HG03196 (cell line): ENCODE results near the gene TGM4.
A peak's percentile ranks its signal among the peaks of the same experiment; 100 is the strongest.
"Not testable (repeated sequence)": the region's sequence is repeated elsewhere in the genome, so short reads cannot be mapped to it uniquely, and the experiment has no call there.

ENCODE experiments used
- ATAC-seq: cut with Tn5 transposase; IDR thresholded peaks from one replicate; pipeline ENCODE4 v1.9.1; 2021; ENCODE audit not compliant: unreplicated experiment

TGM4 gene

DNA sequence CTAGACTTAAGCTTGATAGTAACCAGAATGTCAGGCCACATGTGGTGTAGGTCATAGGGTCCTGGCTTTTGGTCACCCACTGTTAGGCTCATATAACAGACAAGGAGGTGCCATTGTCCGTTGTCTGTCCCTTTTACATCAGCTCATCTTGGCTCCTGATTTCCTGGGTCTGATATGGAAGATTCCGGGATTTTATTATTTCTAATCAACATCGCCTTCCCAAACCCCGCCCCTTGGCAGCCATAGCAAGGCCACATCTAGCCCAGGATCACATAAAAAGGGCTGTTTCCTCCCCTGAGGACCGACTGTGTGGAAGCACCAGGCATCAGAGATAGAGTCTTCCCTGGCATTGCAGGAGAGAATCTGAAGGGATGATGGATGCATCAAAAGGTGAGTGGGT, at the start of gene TGM4:
TGM4 (plus strand) TSS at position 301 of the 400 bp plus-strand sequence; CDS start at position 372, 71 bp downstream.
- ATAC-seq = no peak

DNA sequence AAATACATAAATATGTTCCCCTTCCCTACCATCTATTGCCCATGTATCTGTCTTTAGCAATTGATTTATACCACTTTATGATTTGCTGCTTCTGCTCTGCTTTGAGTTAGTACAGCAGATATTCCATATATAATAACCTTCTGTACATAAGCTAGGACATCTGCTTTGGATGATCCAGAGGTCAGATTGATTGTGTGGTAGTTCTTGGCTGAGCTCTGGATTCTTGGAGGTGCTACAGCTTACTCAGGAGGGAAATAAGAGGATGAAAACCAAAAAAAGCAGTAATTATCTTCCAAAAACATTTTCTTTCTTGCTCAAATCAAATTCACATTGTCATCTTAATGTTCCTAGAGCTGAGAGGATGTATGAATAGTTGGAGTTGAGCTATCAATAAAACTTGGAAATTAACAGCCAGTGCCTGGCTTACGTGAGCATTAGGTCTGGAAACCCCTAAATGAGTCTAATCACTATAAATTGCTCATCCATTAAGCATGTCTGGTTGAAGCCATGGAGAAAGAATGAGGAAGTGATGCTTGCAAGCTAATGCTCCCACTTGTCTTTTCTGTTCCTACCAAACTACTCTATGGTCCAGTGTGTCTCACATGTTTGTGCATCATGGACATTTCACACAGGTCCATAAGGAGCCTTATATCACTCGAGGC, 49.0 kb upstream of the TGM4 start:
- ATAC-seq = no peak

DNA sequence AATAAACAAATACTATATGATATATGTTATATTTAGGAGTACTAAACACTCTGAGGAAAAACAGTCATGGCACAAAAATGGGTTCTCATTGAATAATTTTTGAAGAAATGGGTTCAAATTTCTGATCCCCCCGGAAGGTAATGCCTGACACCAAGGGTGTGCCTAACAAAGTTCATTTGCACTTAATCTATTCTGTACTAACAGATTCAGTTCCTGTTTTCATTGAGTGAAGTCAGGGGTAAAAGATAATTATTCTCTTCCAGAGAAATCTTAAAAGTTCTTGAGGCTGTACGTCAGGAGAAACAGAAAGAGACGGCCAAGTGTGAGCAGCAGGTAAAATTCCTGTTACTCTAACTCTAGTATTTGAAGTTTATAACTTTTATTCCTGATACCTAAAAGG, 47.2 kb upstream of the TGM4 start:
- ATAC-seq = no peak

DNA sequence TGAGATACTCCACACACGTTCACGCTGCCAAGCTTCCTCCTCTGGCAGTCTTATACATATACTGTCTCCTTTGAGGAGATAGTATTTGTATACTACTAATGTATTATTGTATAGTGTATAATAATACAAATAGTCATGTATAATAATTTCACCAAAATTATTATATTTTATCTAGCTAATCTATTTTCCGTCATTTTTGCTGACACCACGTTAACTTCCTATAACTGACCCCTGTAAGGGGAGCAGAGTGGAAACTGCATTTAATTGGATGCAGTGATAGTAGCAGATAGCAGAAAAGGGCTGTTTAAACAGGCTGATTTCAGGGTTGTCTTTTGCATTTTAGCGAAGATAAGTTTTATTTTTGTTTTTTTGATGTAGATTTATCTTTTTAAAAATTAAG, 43.2 kb upstream of the TGM4 start:
- ATAC-seq = no peak

DNA sequence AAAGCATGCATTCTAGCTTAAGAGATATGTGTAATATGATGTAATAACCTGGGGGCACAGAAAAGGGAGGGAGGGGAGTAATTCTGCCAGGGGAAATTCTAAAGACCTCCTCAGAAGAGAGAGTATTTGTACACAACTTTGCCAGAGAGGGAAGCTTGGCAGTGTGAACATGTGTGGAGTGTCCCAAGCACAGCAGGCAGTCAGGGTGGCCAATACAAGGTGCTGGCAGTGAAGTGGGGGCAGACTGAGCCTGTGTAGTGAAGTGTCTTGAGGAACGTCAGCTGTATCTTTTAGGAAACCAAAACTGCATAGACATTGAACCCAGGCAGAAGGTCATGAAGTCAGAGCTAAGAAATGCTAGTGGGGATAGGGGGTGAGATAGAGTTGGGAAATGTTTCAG, 42.4 kb upstream of the TGM4 start:
- no peak for ATAC-seq

DNA sequence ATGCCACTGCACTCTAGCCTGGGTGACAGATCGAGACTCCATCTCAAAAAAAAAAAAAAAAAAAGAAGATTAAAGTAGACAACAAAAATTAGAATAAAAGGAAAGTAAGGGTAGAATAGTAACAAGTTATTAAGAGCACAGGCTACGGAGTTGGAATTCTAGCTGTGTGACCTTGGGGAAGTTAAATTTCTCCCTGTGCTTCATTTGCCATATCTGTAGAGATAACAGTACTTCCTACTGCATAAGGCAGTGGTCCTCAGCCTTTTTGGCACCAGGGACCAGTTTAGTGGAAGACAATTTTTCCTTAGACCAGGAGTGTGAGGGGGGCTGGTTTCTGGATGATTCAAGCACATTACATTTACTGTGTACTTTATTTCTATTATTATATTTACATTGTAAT, 41.4 kb upstream of the TGM4 start:
- no peak for ATAC-seq

DNA sequence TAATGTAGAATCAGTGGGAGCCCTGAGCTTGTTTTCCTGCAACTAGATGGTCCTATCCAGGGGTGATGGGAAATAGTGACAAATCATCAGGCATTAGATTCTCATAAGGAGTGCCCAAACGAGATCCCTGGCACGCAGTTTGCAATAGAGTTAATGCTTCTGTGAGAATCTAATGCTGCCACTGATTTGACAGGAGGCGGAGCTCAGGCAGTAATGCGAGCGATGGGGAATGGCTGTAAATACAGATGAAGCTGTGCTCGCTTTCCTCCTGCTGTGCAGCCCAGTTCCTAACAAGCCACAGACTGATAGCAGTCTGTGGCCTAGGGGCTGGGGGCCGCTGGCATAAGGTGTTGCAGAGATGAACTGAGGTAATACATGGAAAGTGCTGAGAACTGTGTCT, 41.0 kb upstream of the TGM4 start:
- ATAC-seq = no peak

DNA sequence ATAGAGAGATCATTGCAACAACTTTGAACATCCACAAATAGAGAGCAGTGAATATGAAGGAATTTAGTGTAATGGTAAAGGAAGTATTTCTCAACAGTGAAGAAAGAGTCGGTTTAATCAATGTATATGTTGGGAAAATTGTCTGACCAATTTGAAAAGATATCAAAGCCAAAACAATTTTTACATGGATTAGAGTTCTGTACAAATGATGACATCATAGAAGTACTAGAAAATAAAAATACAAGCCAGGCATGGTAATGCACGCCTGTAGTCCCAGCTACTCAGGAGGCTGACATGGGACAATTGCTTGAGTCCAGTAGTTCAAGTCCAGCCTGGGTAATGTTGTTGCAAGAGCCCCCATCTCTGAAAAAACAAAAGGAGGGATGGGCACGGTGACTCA, 38.7 kb upstream of the TGM4 start:
- ATAC-seq = no peak

DNA sequence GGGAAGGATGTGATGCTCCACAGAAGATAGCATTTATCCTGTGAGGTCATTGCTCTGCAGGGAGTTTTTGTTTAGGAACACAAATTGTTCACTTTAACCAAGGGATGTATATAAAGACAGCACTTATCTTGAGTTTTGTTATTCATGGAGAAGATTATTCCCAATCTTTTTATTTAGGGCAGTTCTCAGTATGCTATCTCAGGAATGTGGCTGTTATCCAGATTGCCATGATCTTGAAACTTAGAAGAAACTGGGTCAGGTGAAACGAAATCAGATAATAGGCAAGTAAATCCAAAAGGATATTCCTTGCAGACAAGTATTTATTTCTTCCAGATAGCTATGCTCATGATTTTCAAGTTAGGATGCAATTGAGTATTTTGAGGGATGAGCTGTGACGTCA, 32.0 kb upstream of the TGM4 start:
- ATAC-seq = no peak

DNA sequence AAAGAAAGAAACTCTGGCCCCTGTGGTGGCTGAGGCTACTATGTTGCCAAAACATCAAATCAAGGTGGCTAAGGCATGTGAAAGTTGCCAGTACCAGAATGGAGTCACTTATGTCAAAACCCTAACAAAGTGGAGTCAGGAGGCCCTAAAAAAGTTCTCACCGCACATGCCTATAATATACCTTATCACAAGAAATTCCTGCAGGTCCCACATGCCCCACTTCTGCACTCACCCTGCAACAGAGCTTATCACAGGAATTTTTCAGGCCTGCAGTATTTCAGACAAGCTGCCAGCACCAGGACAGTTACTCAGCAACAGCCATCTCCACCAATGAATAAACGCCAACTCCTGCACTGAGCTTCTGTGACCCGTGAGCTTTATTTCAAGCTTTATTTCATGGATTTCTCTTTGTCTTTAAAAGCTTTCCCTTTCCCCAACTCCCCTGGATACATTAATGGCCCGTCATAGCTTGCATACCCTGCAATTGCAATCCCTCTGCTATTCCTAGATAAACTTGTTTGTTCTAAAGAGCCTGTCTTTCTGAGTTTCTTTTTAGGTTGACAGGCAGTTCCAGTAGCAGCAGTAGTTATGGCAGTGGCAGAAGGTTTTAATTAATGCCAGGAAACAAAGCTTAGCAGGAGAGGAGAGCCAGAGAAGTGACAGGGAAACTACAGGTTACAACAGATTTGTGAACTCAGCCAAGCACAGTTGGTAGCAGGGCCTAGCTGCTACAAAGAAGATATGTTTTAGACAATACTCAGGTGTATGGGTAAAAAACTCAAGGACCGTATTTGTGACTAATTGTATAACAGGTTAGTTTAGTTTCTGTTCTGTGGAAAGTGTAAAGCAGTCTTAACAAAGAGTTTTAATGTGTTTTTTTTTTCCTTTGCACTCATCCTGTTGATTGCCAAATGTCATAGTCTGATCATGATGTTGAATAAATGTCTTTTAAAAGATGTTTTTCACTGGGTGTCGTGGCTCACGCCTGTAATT, 28.6 kb upstream of the TGM4 start:
- ATAC-seq = no peak

DNA sequence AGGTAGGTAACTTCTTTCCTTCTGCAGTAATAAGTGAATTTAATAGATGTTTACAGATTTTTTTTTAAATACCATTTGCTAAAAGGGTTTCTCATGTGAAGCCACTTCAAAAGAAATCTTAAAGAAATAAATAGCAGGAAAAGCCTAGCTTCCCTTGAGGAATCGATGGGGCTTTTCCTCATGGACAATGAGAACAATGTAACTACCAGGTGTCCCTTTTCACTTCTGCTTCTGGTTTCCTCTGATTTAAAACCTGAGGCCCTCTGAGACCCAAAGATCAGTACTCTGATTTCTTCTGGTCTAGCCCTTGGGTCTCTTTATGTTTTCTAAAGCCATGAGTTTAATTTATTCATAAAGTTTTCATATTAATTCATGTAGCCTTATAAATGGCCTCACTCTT, 25.8 kb upstream of the TGM4 start:
- ATAC-seq = no peak

DNA sequence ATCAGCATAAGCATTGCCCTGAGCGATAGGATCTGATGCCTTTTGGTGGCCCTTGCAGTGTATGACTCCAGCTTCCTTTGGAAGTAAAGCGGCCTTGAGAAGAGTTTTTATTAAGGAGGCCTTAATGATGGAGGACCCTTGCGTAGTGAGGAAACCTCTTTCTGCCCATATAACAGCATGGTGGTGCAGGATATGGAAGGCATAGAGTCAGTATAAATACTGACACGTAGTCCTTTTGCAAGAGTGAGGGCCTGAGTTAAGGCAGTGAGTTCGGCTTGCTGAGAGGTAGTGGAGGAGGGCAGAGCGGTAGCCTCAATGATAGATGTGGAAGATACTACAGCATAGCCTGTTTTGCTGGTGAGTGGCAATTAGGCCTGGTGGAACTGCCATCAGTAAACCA, 17.7 kb upstream of the TGM4 start:
- ATAC-seq = not testable (repeated sequence)

DNA sequence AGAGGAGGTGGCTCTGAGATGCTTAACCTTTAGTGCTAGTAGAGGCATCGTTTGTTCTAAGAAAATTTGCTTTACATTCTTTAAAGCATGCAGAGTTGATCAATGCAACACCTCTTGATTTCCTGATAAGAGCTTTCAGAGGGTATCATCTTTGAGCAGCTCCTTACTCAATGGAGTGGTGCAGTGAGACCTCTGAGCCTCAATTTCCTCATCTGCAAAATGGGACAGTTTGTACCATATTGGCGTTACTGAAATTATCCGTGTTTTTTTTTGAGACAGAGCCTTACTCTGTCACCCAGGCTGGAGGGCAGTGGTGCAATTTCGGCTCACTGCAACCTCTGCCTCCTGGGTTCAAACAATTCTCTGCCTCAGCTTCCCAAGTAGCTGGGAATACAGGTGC, 14.3 kb upstream of the TGM4 start:
- no peak for ATAC-seq

DNA sequence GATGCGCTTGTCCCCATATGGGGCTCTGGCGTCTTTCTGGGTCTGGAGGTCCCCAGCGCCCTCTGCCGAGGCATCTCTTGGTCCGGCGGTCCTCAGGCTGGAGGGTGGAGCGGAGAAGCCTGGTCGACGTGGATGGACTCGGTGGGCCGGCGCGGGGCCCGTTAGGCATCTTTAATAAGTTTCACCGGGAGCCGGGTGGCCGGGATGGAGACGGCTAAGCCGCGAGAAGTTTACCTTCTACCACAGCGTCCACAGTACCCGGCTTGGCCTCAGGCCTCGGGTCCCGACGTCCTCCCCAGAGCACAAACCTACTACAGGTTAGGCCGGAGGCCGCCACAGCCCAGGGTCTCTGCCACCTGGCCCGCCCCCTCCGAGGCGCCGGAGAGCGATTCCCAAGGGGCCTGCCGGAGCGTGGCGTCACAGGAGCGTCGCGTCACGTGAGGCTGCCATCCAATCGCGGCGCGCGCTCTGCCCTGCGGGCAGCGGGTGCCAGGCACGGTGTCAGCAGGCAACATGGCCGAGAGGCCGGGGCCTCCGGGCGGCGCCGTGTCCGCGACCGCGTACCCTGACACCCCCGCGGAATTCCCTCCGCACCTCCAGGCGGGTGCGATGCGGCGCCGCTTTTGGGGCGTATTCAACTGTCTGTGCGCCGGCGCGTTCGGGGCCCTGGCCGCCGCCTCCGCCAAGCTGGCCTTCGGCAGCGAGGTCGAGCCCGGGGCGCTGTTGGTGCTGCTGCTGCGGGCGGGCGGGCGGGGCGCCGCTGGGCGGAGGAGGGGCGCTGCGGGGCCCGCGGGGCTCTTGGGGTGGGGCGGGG, 12.8 kb upstream of the TGM4 start, which contains the start of gene TMEM42:
TMEM42 (plus strand) TSS at position 501 of the 814 bp plus-strand sequence; CDS start at position 514, 13 bp downstream.
- peak; percentile 93 for ATAC-seq

DNA sequence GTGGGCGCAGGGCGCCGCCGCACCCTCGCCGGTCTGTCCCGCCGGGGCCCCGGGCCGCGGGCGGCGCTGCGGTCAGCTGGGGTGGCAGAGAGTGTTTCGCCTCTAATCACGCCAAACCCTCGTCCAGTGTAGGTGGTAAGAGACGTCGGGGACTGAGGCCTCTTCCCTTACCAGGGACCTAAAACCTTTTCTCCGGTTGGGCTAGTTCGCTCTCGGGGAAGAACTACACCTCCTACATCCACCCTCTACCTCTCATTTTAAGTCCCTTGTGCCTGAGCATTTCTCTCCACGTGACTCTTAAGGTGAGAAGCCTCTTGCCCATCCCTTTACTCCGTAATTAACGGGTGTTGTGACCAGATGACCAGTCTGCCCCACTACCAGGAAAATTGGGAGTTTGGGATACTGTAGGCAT, 12.2 kb upstream of the TGM4 start:
- peak; percentile 35 for ATAC-seq

DNA sequence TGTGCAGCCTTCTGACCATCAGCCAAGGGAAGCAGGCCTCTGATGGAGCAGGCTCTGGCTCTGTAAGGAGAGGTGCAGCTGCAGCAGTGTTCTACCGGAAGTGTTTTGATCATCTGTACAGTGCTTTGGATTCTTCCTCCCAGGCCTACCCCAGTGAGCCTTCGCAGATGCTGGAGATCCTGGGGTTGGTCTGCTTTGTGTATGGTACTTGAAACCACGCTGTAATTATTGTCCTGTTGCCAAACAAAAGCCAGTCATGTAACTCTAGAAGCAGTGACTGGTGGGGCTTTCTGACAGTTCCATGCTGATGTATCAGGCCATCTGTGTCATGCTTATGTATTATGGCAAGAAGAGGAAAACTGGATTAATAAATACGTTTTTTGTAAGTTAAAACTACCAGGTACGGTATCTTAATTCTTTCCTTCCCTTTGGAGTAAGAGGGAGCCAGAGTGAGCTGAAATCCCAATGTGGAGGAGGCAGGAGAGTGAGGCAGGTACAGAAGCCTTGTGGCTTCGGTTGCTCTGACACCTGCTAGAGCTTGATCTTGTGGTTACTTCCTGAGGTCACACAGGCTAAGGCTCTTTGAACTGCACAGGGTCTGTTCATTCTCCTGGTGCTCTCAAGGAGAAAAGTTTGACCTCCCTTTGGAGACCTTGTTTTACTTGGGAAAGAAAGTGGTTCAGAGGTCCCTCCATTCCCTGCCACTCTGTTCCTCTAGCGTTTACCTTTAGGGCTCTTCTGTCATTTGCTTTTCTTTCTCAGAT, 9.0 kb upstream of the TGM4 start:
- no peak for ATAC-seq

DNA sequence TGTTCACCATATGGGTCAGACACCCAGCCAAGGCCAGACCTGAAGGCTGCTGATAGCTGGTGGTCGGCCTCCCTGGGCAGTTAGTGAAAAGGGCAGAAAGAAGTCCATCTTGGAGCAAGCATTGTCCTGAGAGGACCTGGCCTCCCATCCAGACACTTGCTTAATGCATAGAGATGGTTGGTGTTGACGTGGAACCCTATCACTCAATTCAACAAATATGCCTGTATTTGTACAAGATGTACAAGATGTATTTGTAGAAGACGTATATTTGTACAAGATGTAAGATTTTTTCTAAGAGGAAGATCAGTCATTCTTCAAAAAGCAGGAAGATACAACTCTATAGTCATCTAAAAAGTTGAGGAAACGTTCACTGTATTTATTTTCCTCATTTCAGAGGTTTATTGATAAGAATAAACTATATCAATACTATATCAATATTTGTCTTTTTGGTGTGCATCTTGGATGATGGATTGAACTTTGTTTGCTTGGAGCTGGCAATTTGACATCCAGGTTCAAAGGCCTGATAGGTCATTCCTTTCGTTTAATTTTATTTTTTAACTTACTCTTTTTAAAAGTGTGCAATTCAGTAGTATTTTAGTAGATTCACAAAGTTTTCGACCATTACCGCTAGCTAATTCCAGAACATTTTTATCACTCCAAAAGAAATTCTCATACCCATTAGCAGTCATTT, 6.8 kb upstream of the TGM4 start:
- no peak for ATAC-seq

DNA sequence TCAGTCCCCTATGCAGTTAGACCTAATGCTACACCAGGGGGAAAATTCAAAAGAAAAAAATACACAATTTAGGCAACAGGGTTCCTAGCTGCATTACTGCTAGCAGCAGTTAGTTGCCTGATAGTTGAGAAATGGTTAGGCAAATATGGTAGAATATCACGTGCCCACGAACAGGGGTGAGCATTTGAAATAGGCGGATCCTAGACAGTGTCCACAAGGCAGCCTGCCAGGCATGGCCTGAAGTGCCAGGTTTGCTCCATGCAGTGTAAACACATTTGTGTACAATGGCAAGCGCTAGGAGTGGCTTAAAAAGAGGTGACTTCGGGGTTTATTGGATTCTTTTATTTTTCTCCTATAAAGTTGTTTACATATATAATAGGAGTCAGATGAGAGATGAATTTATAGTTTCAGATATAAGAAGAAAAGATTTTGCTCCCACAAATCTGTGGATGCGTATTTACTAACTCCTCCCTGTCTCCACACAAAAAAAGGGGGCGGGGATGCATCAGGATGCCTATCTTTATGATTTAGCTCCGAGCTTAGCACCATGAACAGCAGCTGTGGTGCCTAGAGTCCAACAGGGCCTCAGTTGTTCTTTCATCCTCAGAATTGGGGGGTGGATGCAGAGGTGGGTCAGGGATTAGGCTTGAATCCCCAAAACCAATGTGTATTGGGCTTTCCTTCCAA, 3.9 kb upstream of the TGM4 start:
- ATAC-seq = no peak

DNA sequence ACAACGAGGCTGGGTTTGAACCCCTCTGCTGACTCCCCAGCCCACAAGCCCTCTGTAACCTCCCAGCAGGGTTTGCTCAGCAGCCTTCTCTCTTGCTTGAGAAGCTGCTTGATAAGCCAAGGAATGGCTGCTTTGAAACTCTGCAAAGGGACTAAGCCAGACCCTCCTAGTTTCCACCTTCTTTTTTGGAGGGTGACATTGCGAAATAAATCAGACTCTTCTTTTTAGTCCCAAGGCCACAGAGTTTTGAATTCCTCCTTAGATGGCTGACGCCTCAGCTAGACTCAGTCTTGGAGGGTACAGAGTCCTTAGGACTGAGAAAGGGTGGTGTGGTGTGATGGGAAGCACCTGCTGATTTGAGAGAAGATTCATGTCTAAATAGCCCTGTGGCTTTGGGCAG, 1.2 kb downstream of the TGM4 start:
- ATAC-seq = no peak
